ENCODE results near the gene CCDC178. TPM values are rescaled to one million over a fixed set of nuclear protein-coding genes. Genes with fewer than 3 reads are reported as not detected.

CCDC178 gene
- total RNA-seq, 1 donor from 2014 or later, result 0.53 TPM

GRCh38 chr18:32920796-32921787 lies 519.4 kb downstream of the CCDC178 start:
- H3K27me3 ChIP-seq (ENCODE audit: control insufficient read depth, insufficient read depth, low read length), result no peaks in the 10 kb centered on the region
- H3K36me3 ChIP-seq (ENCODE audit: control insufficient read depth, insufficient read depth, low read length), result no peaks in the 10 kb centered on the region
- FAIRE-seq, result no peak
- DNase-seq (ENCODE audit: low read depth), result peak; percentile 96
- H3K4me3 ChIP-seq (ENCODE audit: low read depth, low read length), result no peak overlapping the region
- TF ChIP-seq, protein P1, sequence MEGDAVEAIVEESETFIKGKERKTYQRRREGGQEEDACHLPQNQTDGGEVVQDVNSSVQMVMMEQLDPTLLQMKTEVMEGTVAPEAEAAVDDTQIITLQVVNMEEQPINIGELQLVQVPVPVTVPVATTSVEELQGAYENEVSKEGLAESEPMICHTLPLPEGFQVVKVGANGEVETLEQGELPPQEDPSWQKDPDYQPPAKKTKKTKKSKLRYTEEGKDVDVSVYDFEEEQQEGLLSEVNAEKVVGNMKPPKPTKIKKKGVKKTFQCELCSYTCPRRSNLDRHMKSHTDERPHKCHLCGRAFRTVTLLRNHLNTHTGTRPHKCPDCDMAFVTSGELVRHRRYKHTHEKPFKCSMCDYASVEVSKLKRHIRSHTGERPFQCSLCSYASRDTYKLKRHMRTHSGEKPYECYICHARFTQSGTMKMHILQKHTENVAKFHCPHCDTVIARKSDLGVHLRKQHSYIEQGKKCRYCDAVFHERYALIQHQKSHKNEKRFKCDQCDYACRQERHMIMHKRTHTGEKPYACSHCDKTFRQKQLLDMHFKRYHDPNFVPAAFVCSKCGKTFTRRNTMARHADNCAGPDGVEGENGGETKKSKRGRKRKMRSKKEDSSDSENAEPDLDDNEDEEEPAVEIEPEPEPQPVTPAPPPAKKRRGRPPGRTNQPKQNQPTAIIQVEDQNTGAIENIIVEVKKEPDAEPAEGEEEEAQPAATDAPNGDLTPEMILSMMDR (IDR thresholded peaks at IDR 0.05; ENCODE audit: insufficient read depth, low read length, severe bottlenecking), result no peak

- no peak overlapping the region for H3K4me3 ChIP-seq (ENCODE audit: low read depth, low read length)
- no peaks in the 10 kb centered on the region for H3K27me3 ChIP-seq (ENCODE audit: control insufficient read depth, insufficient read depth, low read length)
- H3K36me3 ChIP-seq (ENCODE audit: control insufficient read depth, insufficient read depth, low read length), result no peaks in the 10 kb centered on the region
- no peak for FAIRE-seq
- TF ChIP-seq, protein P1 (IDR thresholded peaks at IDR 0.05; ENCODE audit: insufficient read depth, low read length, severe bottlenecking), result peak; percentile 43
- DNase-seq (ENCODE audit: low read depth), result peak; percentile 49
These were observed 520.7 kb downstream of the CCDC178 start for GRCh38 chr18:32919799-32920198.

GRCh38 chr18:32918692-32919250 lies 521.8 kb downstream of the CCDC178 start:
- FAIRE-seq, result peak; percentile 32
- H3K36me3 ChIP-seq (ENCODE audit: control insufficient read depth, insufficient read depth, low read length), result no peaks in the 10 kb centered on the region

GRCh38 chr18:32915516-32915915 lies 525.0 kb downstream of the CCDC178 start:
- TF ChIP-seq, protein P1 (IDR thresholded peaks at IDR 0.05; ENCODE audit: insufficient read depth, low read length, severe bottlenecking), result no peak
- H3K36me3 ChIP-seq (ENCODE audit: control insufficient read depth, insufficient read depth, low read length), result no peaks in the 10 kb centered on the region
- DNase-seq (ENCODE audit: low read depth), result no peak
- FAIRE-seq, result no peak
- H3K4me3 ChIP-seq (ENCODE audit: low read depth, low read length), result no peak overlapping the region
- H3K27me3 ChIP-seq (ENCODE audit: control insufficient read depth, insufficient read depth, low read length), result no peaks in the 10 kb centered on the region

More at GRCh38 chr18:32918692-32919250, 521.8 kb downstream of the CCDC178 start:
- Histone ChIP-seq H3K27me3 (ENCODE audit: control insufficient read depth, insufficient read depth, low read length) (no peaks in the 10 kb centered on the region), H3K4me3 (ENCODE audit: low read depth, low read length) (no peak overlapping the region)
- DNase-seq (ENCODE audit: low read depth), result no peak
- TF ChIP-seq, protein P1 (IDR thresholded peaks at IDR 0.05; ENCODE audit: insufficient read depth, low read length, severe bottlenecking), result no peak

- peak; percentile 86 for DNase-seq (ENCODE audit: low read depth)
- Histone ChIP-seq H3K36me3 (ENCODE audit: control insufficient read depth, insufficient read depth, low read length) (no peaks in the 10 kb centered on the region), H3K4me3 (ENCODE audit: low read depth, low read length) (no peak overlapping the region), H3K27me3 (ENCODE audit: control insufficient read depth, insufficient read depth, low read length) (no peaks in the 10 kb centered on the region)
- no peak for FAIRE-seq
- TF ChIP-seq, protein P1 (IDR thresholded peaks at IDR 0.05; ENCODE audit: insufficient read depth, low read length, severe bottlenecking), result no peak
These were observed 528.7 kb downstream of the CCDC178 start for GRCh38 chr18:32911660-32912284.
